ENCODE data around the gene KIAA0825.

The KIAA0825 gene

DNA sequence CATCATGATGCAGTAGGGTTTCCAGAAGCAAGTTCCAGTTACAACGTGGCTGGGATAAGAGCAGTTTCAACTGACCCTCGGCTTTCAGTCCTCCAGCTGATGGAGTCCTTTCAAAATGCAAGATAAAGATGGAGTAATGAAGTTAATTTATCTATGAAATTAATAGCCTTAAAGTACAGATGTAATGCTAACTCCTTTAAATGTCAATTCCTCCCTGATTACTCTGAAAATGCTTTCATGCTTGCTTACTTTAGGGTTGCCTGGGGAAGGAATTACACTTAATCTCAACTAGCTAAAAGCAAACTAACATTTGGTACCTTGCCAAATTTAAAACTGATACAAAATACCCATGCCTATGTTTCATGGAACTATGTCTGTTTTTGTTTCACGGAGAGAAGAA, 178.4 kb downstream of the KIAA0825 start:
- DNase-seq (ENCODE audit: low read depth in 2 of 2), result no peak

GRCh38 chr5:94433397-94434163, 184.8 kb downstream of the KIAA0825 start:
- DNase-seq (ENCODE audit: low read depth in 2 of 2), result no peak

- no peak for DNase-seq (ENCODE audit: low read depth in 2 of 2)
Observed at GRCh38 chr5:94432499-94432898, 185.9 kb downstream of the KIAA0825 start.

DNA sequence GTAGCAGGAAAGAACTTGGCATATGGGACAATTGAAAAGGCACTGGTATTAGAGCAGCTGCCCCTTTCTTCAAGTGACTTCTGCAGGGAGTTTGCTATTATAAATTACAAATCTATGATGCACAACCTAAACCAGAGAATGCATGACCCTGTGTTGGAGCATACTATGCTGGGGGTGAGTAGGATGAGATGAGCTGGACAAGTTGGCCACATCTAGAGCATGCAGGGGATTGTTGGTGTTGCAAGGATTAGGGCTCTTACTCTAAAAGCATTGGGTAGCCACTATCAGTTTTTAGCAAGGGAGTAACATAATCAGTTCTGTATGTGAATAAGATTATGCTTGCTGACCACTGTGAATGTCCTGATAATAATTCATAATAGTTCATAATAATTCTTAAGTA, 186.7 kb downstream of the KIAA0825 start:
- no peak for DNase-seq (ENCODE audit: low read depth in 2 of 2)

DNA sequence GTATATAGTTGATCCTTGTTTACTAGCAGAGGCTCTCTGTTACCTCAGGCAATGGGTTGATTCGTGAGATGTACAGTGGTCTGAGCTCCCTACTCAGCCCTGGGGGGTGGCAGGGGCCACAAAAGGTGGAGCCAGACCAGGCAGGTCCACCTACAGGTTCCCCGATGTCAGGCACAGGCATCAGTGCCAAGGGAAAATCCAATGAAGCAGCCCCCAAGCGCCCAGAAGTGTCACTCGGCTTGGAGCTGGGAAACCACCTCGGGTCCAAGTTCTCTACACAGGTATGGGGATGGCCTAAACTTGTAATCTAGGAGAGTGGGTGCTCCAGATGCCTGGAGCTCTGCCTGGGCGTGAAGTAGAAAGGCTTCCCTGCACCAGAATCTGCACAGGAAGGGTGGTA, 188.8 kb downstream of the KIAA0825 start:
- DNase-seq (ENCODE audit: low read depth in 2 of 2), result no peak

GRCh38 chr5:94425396-94425795, 193.0 kb downstream of the KIAA0825 start:
- DNase-seq (ENCODE audit: low read depth in 2 of 2), result no peak

- no peak for DNase-seq (ENCODE audit: low read depth in 2 of 2)
Observed at GRCh38 chr5:94423411-94423810, 195.0 kb downstream of the KIAA0825 start.

DNA sequence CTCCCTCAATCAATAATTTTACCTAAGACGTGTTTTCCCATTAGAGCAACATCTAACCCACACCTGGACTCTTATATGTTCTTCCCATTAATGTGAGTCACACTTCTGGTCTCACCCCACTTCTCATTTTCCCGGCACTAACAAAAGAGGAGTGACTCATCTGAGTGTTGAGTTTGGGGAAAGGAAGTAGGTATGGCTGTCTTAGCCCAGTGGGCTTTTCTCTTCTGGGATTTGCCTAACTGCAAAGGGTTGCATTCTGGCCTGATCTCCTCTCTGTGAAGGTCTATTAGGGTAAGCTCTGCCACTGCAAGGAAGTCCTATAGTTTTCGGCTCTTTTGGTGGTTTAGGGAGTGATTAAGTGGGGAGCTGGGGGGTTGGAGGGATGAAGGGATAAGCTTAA, 195.6 kb downstream of the KIAA0825 start:
- DNase-seq (ENCODE audit: low read depth in 2 of 2), result no peak

DNA sequence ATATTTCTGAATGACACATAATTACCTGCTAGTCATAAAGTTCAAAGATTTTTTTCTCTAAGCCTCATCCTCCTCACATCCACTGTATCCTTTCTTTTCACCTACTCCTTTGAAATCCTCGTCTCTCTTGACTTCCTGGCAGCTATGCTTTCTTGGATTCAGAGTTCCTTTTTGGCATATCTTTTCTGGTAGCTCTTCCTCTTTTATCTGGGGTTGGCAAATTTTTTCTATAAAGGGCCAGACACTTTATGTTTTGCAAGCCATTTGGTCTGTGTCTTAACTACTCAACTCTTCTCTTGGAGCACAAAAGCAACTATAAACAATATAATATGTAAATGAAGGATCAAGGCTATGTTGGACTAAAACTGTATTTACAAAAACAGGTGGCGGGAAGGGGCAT, 197.5 kb downstream of the KIAA0825 start:
- no peak for DNase-seq (ENCODE audit: low read depth in 2 of 2)

DNA sequence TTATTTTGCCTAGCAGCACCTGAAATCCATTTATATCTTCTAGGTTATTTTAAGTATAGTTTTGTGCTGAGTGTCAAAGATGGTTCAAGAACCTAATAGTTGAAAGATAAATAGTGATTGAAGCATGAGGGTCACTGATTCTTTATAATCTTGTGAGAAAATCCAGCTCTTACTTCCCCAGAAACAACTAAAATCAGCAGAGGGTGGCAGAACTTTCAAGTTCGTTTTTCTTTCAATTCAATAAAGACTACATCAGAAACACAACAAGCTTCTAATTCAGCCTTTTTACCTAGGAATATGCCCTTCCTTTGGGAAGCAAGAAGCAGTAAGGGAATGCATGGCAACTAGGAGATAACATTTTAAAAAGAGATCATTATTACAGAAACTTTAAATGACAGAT, 202.6 kb downstream of the KIAA0825 start:
- DNase-seq (ENCODE audit: low read depth in 2 of 2), result no peak

DNA sequence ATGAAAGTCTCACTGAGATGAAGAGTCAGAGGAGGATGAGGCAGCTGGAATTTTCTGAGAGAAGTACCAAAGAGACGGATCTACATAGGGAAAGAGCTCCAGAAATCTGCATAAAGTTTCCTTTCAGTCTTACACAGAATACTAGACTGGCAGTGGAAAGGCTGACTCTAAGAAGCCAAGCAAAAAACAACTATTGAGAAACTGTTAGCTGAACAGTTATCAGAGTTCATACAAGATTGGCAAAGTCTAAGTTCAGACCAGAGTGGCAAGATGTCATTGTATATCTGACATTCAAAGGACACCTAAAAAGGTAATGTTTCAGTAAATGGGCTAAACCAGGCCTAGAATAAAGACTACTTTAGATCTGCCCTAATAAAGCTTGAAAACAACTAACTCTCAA, 209.0 kb downstream of the KIAA0825 start:
- no peak for DNase-seq (ENCODE audit: low read depth in 2 of 2)

GRCh38 chr5:94407023-94407422, 211.4 kb downstream of the KIAA0825 start:
- DNase-seq (ENCODE audit: low read depth in 2 of 2), result no peak

- DNase-seq (ENCODE audit: low read depth in 2 of 2), result no peak
Observed at GRCh38 chr5:94403483-94403882, 214.9 kb downstream of the KIAA0825 start.

DNA sequence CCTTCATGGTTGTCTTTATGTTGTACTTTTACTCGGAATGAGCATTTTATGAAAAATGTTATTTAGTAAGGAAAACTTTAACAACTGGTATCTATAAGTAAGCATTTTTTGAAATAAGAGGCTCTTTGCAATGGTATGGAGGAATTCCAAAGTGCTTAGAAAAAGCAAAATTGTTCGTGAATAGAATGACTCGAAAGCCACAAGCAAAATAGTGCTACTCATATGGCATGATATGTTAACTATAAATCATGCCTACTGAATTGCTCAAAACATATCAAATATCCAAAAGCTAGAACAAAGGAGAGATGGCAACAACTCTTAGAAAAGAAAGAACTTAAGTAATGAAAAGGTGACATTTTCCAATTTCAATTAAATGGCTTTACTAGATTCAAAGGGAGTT, 216.3 kb downstream of the KIAA0825 start:
- DNase-seq (ENCODE audit: low read depth in 2 of 2), result no peak

- no peak for DNase-seq (ENCODE audit: low read depth in 2 of 2)
Observed at GRCh38 chr5:94397508-94397907, 220.9 kb downstream of the KIAA0825 start.

DNA sequence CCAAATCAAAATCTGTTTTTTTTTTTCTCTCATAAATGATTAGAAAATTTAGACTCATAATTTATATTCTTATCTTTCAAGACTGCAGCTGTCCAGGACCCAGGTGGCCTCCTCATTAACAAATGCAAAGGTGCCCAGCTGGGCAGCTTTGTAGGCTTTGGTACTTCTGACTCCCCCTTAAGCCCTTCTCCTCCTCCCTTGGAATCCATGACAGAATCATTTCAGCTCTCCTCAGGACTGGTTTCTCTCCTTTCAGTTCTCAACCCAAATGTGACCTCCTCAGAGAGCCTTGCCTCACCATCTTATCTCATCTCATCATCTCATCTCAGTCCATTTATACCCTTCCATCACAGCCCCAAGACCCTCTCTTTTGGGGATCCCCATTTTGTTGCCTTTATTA, 221.7 kb downstream of the KIAA0825 start:
- no peak for DNase-seq (ENCODE audit: low read depth in 2 of 2)

DNA sequence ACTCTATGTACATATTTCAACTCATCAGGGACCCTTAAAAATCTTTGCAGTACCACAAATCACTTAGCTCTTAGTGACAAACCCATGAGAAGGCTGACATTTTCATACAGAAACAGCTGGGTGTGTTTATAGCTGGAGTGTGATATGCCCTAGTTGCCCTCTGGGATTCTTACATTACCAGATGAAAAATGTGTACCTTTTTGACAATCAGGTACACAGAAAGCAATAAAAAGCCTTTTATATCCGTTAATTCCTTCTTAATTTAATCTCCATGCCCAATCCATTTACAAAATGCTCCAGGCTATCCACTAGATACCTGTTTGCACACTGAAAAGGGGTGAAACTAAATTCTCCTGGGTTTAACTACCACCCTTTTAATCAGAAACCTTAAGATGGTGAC, 222.9 kb downstream of the KIAA0825 start:
- DNase-seq (ENCODE audit: low read depth in 2 of 2), result no peak

DNA sequence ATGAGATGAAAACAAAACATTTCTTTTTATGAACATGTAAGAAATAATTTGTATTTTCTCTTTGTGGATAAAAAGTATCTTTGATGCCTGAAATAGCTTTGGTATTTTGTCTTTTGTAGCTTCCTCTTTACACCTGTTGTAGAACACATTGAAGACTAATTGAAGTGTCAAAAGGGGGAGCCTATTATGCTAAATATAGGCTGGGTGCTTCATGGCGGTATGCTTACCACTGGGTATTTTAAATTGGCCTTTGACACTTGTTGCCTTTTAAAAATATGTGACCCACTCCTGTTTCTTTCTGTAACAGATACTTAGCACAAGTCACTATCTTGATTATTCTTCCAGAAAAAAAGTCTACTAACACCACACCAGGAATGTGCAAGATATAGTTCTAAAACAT, 226.4 kb downstream of the KIAA0825 start:
- DNase-seq (ENCODE audit: low read depth in 2 of 2), result no peak

DNA sequence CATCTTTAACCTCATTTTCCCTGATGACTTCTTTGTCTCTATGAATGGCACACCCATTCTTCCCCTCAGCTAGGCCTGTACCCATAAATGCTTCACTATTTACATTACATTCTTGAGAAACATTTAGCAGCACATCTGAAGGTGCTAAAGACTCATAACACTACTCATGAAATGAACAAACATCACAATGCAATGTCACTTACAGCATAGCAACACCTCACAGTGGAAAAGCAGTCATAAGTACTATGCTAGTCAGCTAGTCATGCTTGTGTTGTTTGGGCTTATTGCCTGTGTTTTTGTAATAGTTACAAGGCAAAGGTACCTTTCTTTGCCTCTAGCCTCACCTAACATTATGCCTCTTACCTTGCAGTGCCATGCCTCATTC, 228.9 kb downstream of the KIAA0825 start:
- no peak for DNase-seq (ENCODE audit: low read depth in 2 of 2)

- no peak for DNase-seq (ENCODE audit: low read depth in 2 of 2)
Observed at GRCh38 chr5:94388773-94389514, 229.5 kb downstream of the KIAA0825 start.

GRCh38 chr5:94385767-94386166, 232.6 kb downstream of the KIAA0825 start:
- DNase-seq (ENCODE audit: low read depth in 2 of 2), result no peak

DNA sequence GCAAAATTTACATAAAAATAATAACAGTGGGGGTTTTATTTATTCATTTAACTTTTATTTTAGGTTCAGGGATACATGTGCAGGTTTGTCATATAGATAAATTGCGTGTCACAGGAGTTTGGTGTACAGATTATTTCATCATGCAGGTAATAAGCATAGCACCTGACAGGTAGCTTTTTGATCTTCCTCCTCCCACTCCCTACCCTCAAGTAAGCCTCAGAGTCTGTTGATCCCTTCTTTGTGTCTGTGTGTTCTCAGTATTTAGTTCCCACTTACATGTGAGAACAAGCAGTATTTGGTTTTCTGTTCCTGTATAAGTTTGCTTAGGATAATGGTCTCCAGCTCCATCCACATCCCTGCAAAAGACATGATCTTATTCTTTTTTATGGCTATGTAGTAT, 240.3 kb downstream of the KIAA0825 start:
- no peak for DNase-seq (ENCODE audit: low read depth in 2 of 2)

DNA sequence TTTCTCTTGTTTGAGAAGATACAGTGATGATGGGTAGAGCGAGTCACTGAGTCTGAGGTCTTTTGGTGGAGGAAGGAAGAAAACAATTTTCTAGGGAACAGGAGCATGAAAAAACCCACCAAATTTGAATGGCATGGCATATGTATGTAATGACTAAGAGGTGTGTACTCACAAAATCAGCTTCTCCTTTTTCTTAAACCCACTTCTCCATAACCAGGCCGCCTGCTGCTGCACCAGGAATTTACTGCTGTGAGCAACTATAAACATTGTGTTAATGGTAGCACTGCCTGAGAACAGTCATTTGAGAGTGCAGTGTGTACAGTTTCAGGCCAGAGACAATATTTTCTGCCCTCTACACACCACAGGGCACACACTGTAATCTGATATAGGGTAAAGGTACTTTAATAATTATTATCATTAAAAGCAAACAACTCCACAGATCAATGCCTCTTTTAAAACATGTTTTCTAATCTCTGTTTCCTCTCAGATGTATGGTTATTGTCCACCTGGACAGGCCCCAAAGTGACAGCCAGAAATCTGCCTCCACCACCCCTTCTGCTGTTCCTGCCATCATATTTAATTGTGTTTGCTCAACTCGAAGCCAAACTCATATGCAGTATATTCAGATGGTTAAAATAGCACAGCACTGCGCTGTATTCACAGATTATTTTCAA, 241.6 kb downstream of the KIAA0825 start:
- no peak for DNase-seq (ENCODE audit: low read depth in 2 of 2)

All from activated CD4-positive, alpha-beta T cell treated with anti-CD3 and anti-CD28 coated beads for 24 hours (primary cell).